OCI-LY7 (cell line): ENCODE data around the gene PODNL1.

Experiments
- CTCF ChIP-seq: fragments of 200-600 bp; sonication (generic); conservative IDR thresholded peaks from 2 replicates; pipeline ENCODE4 v1.5.1; 2014; ENCODE audit warnings: mild to moderate bottlenecking, antibody characterized with exemption, low read length, moderate library complexity, mixed read lengths
- EZH2phosphoT487 ChIP-seq: fragments of 200-600 bp; sonication (generic); IDR thresholded peaks from 2 replicates; pipeline ENCODE4 v1.6.1; 2018; ENCODE audit warnings: low read depth, borderline replicate concordance, mild to moderate bottlenecking, mixed run types, antibody characterized with exemption, low read length, moderate library complexity, mixed read lengths

- TF ChIP-seq CTCF (no peak), EZH2phosphoT487 (no peak)
Observed at GRCh38 chr19:13932911-13933393, 5.3 kb downstream of the PODNL1 start.
